Neural progenitor cell (in vitro differentiated cells): ENCODE measurements around the gene CTSW.

Source experiments
- EZH2 ChIP-seq: fragments of 200-600 bp; sonication (generic); IDR thresholded peaks from 2 replicates; pipeline ENCODE4 v1.6.1; 2017; ENCODE audit warnings: antibody characterized with exemption, mild to moderate bottlenecking, moderate library complexity
- EZH2phosphoT487 ChIP-seq: fragments of 200-600 bp; sonication (generic); IDR thresholded peaks from 2 replicates; pipeline ENCODE4 v1.6.1; 2017; ENCODE audit warnings: antibody characterized with exemption
- TF ChIP-seq, protein P1 (sequence below): fragments of 200-600 bp; sonication (generic); IDR thresholded peaks from 2 replicates; pipeline ENCODE4 v1.5.1; 2017; ENCODE audit warnings: antibody characterized with exemption, mild to moderate bottlenecking

DNA sequence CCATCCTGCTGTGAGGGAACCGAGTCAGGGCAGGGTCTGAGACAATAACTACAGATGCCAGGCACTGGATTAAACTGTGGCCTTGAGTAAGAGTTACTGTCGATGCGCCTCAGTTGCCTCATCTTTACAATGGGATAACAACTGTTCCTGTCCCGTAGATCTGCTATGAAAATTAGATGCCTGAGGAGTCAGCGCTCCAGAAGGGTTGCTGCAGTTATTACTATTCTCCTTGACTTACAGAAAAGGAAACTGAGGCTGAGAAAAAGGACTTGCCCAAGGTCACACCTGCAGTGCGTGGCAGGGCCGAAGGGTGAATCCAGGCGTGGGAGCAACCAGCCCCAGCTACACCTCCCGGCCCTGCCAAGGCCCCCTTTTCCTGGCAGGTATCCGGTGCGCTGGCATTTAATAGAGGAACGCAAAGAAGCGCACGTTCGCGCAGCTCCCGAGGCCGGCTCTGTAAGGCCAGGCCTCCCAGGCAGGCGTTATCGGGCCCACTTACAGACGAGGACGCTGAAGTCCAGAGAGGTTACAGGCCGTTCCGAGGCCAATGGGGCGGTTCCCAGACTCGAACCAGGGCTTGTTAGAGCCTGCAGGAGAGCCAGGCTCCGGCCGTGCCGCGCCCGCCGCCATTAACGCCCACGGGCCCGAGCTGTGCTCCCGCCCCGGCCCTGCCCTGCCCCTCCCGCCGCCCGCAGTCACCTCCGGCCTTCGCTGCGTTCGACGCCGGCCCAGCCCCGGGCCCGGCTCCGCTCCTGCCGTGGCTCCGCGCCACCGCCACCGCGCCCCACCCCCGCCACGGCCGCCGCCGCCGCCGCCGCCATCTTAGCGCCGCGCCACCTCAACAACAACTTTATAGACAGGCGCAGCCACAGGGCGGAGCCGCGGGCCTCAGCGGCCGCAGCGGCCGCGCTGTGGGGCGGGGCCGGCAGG, 38.8 kb downstream of the CTSW start, which contains the start of gene C11orf68:
- TF ChIP-seq EZH2 (no peak), EZH2phosphoT487 (no peak)
- TF ChIP-seq, protein P1, sequence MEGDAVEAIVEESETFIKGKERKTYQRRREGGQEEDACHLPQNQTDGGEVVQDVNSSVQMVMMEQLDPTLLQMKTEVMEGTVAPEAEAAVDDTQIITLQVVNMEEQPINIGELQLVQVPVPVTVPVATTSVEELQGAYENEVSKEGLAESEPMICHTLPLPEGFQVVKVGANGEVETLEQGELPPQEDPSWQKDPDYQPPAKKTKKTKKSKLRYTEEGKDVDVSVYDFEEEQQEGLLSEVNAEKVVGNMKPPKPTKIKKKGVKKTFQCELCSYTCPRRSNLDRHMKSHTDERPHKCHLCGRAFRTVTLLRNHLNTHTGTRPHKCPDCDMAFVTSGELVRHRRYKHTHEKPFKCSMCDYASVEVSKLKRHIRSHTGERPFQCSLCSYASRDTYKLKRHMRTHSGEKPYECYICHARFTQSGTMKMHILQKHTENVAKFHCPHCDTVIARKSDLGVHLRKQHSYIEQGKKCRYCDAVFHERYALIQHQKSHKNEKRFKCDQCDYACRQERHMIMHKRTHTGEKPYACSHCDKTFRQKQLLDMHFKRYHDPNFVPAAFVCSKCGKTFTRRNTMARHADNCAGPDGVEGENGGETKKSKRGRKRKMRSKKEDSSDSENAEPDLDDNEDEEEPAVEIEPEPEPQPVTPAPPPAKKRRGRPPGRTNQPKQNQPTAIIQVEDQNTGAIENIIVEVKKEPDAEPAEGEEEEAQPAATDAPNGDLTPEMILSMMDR, result peak; percentile 6
